ENCODE measurements around the gene CCL18.

DNA sequence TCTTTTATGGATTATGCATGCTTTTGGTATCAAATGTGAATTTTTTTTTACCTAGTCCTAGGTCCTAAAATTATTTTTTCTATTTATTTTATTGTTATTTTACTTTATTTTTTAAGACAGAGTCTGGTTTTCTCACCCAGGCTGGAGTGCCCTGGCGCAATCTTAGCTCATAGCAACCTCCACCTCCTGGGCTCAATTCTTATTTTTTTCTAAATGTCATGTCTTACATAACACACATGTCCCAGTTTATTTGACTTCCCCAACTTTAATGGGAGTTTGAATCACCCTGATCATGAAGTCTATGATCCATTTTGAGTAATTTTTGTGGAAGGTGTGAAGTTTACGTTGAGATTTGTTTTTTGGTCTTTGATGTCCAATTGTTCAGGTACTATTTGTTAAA lies 3.3 kb upstream of the CCL18 start:
- TF ChIP-seq, protein P1, sequence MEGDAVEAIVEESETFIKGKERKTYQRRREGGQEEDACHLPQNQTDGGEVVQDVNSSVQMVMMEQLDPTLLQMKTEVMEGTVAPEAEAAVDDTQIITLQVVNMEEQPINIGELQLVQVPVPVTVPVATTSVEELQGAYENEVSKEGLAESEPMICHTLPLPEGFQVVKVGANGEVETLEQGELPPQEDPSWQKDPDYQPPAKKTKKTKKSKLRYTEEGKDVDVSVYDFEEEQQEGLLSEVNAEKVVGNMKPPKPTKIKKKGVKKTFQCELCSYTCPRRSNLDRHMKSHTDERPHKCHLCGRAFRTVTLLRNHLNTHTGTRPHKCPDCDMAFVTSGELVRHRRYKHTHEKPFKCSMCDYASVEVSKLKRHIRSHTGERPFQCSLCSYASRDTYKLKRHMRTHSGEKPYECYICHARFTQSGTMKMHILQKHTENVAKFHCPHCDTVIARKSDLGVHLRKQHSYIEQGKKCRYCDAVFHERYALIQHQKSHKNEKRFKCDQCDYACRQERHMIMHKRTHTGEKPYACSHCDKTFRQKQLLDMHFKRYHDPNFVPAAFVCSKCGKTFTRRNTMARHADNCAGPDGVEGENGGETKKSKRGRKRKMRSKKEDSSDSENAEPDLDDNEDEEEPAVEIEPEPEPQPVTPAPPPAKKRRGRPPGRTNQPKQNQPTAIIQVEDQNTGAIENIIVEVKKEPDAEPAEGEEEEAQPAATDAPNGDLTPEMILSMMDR (IDR thresholded peaks at IDR 0.05), result no peak
- TF ChIP-seq POLR2A (IDR thresholded peaks at IDR 0.05), result no peak

All from uterus (tissue), 2 donors.